ENCODE data around the gene BTBD16.

DNA sequence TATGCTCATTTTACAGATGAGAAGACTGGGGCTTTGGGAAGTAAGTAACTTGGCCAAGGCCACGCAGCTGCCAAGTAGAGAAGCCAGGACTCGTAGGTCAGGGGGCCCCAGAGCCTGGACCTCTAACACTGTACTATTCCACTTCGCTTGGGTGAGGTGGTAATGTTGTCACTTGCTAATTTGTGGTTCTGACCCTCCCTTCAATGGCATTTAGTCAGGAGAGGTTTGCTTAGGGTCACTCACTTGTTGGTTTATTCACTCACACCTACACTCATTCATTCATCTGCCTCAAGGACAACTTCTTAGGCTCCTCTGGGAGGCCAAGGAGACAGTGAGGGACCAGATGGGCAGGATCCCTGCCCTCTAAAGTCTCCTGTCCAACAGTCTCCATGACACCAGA, 21.3 kb downstream of the BTBD16 start:
- TF ChIP-seq, protein P1, sequence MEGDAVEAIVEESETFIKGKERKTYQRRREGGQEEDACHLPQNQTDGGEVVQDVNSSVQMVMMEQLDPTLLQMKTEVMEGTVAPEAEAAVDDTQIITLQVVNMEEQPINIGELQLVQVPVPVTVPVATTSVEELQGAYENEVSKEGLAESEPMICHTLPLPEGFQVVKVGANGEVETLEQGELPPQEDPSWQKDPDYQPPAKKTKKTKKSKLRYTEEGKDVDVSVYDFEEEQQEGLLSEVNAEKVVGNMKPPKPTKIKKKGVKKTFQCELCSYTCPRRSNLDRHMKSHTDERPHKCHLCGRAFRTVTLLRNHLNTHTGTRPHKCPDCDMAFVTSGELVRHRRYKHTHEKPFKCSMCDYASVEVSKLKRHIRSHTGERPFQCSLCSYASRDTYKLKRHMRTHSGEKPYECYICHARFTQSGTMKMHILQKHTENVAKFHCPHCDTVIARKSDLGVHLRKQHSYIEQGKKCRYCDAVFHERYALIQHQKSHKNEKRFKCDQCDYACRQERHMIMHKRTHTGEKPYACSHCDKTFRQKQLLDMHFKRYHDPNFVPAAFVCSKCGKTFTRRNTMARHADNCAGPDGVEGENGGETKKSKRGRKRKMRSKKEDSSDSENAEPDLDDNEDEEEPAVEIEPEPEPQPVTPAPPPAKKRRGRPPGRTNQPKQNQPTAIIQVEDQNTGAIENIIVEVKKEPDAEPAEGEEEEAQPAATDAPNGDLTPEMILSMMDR (IDR thresholded peaks at IDR 0.05), result no peak
- no peak for TF ChIP-seq POLR2AphosphoS5 (IDR thresholded peaks at IDR 0.05; ENCODE audit: insufficient read depth in 1 of 2, low read depth in 1 of 2)
